Uterus (tissue), 4 donors: Measurements from ENCODE around the gene ARX. TPM values are rescaled to one million over a fixed set of nuclear protein-coding genes. Genes with fewer than 3 reads are reported as not detected.
A peak's percentile ranks its signal among the peaks of the same experiment; 100 is the strongest.

Source experiments
- DNase-seq, 2 donors: peaks; one replicate each; pipeline ENCODE4 v3.0.0-alpha.2; 2019 to 2020
- H3K27ac ChIP-seq, 2 donors: fragments of 200-600 bp; sonication (generic); 1 replicate in 1 of 2; 2 replicates in 1 of 2; pipeline ENCODE4 v1.5.1; 2016 to 2018
- H3K27me3 ChIP-seq, 2 donors: fragments of 200-600 bp; sonication (generic); one replicate each; pipeline ENCODE4 v1.5.1; 2018 to 2019; ENCODE audit warnings: control low read depth in 1 of 2
- H3K36me3 ChIP-seq, 2 donors: fragments of 200-600 bp; sonication (generic); one replicate each; pipeline ENCODE4 v1.5.1; 2019; ENCODE audit warnings: control low read depth in 1 of 2
- H3K4me1 ChIP-seq, 2 donors: fragments of 200-600 bp; sonication (generic); one replicate each; pipeline ENCODE4 v1.5.1; 2018 to 2019; ENCODE audit warnings: control low read depth in 1 of 2
- H3K4me3 ChIP-seq, 2 donors: fragments of 200-600 bp; sonication (generic); 1 replicate in 1 of 2; 2 replicates in 1 of 2; pipeline ENCODE4 v1.5.1; 2018 to 2019; ENCODE audit warnings: mild to moderate bottlenecking in 1 of 2
- H3K9me3 ChIP-seq, 2 donors: fragments of 200-600 bp; sonication (generic); one replicate each; pipeline ENCODE4 v1.5.1; 2019; ENCODE audit warnings: control low read depth in 1 of 2
- POLR2A ChIP-seq, 2 donors: fragments of 450-650 bp; IDR thresholded peaks; one replicate each; pipeline ENCODE4 v1.6.1; 2016; ENCODE audit warnings: antibody characterized with exemption in 2 of 2, mild to moderate bottlenecking in 1 of 2, moderate library complexity in 1 of 2
- intact Hi-C: fragments of 100-400 bp; cut with DNase I; formaldehyde crosslinking; loops from one replicate; pipeline ENCODE4 v1.15.1; 2023; ENCODE audit warnings: low total_unique reads
- total RNA-seq, 4 donors: library from RNA; depleted of rRNA in 3 of 4; stranded (reverse); fragments of >200 nt in 3 of 4; gene quantifications; one replicate each; pipeline versions ENCODE4 v1.1.0 to v1.2.4, GENCODE V29; 2014 to 2023
- TF ChIP-seq, protein P1 (sequence below), 4 experiments: fragments of 200-600 bp in 2 of 4; fragments of 450-650 bp in 2 of 4; sonication (generic) in 2 of 4; IDR thresholded peaks; one replicate each; pipeline ENCODE4 v1.5.1; 2016 to 2019; ENCODE audit warnings: antibody characterized with exemption in 4 of 4, mild to moderate bottlenecking in 2 of 4, moderate library complexity in 1 of 4
- donor health status: DM: yes; HTN: yes; CAD: no.

ARX gene
- total RNA-seq, 4 donors from 2014 or later, result 0.49 TPM; not detected in 3

GRCh38 chrX:25020905-25021449 is 5.2 kb upstream of the ARX start:
- Histone ChIP-seq H3K27me3 (peaks cover 0 to 75% of the 10 kb centered on the region in 2 donors), H3K4me1 (no peaks in the 10 kb centered on the region), H3K27ac (no peak overlapping the region), H3K9me3 (no peaks in the 10 kb centered on the region), H3K4me3 (peak overlapping the region in 1 of 2 donors; percentile 29), H3K36me3 (no peaks in the 10 kb centered on the region)
- no peak for TF ChIP-seq POLR2A (IDR thresholded peaks at IDR 0.05)
- TF ChIP-seq, protein P1, sequence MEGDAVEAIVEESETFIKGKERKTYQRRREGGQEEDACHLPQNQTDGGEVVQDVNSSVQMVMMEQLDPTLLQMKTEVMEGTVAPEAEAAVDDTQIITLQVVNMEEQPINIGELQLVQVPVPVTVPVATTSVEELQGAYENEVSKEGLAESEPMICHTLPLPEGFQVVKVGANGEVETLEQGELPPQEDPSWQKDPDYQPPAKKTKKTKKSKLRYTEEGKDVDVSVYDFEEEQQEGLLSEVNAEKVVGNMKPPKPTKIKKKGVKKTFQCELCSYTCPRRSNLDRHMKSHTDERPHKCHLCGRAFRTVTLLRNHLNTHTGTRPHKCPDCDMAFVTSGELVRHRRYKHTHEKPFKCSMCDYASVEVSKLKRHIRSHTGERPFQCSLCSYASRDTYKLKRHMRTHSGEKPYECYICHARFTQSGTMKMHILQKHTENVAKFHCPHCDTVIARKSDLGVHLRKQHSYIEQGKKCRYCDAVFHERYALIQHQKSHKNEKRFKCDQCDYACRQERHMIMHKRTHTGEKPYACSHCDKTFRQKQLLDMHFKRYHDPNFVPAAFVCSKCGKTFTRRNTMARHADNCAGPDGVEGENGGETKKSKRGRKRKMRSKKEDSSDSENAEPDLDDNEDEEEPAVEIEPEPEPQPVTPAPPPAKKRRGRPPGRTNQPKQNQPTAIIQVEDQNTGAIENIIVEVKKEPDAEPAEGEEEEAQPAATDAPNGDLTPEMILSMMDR (IDR thresholded peaks at IDR 0.05), result no peak
- no peak for DNase-seq
- intact Hi-C loops, result no loop called here

GRCh38 chrX:25020391-25020904 is 4.7 kb upstream of the ARX start:
- Histone ChIP-seq H3K4me3 (peak overlapping the region in 1 of 2 donors; percentile 29), H3K27me3 (peaks cover 3 to 78% of the 10 kb centered on the region in 2 donors), H3K36me3 (no peaks in the 10 kb centered on the region), H3K27ac (no peak overlapping the region), H3K9me3 (no peaks in the 10 kb centered on the region), H3K4me1 (no peaks in the 10 kb centered on the region)
- intact Hi-C loops, result no loop called here
- no peak for DNase-seq
- TF ChIP-seq, protein P1 (IDR thresholded peaks at IDR 0.05), result no peak
- no peak for TF ChIP-seq POLR2A (IDR thresholded peaks at IDR 0.05)

- intact Hi-C loops, result no loop called here
- no peak for DNase-seq
These were observed 4.1 kb upstream of the ARX start for GRCh38 chrX:25019707-25020390.

DNA sequence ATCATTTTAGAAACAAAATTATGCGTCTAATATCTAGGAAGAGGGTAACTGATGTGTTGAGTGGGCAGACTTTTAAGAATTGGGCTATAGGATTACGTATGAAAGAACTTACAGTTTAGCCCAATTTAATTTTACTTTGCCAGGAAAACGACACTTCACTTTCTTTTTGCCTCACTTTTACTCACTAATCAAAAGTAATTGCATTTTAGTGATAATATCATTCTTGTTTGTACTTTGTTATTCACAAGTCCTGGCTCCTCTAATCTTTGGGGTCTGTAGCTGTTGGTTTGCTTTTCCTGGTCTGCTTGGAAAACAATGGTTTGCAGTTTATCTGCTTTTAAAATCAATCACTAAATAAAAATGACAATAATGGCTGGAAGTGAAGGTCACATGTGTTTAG is 2.9 kb upstream of the ARX start:
- H3K9me3 ChIP-seq, result no peaks in the 10 kb centered on the region
- TF ChIP-seq, protein P1 (IDR thresholded peaks at IDR 0.05), result no peak
- no peak for TF ChIP-seq POLR2A (IDR thresholded peaks at IDR 0.05)
- intact Hi-C loops, result no loop called here
- no peak overlapping the region for H3K4me3 ChIP-seq
- no peaks in the 10 kb centered on the region for H3K4me1 ChIP-seq
- DNase-seq, result no peak
- H3K27me3 ChIP-seq, result peaks cover 3 to 92% of the 10 kb centered on the region in 2 donors
- H3K27ac ChIP-seq, result no peak overlapping the region
- no peaks in the 10 kb centered on the region for H3K36me3 ChIP-seq

More at GRCh38 chrX:25019707-25020390, 4.1 kb upstream of the ARX start:
- Histone ChIP-seq H3K4me1 (no peaks in the 10 kb centered on the region), H3K4me3 (peak overlapping the region in 1 of 2 donors; percentile 29), H3K27ac (no peak overlapping the region), H3K27me3 (peaks cover 3 to 83% of the 10 kb centered on the region in 2 donors), H3K9me3 (no peaks in the 10 kb centered on the region), H3K36me3 (no peaks in the 10 kb centered on the region)
- no peak for TF ChIP-seq POLR2A (IDR thresholded peaks at IDR 0.05)
- TF ChIP-seq, protein P1 (IDR thresholded peaks at IDR 0.05), result no peak

DNA sequence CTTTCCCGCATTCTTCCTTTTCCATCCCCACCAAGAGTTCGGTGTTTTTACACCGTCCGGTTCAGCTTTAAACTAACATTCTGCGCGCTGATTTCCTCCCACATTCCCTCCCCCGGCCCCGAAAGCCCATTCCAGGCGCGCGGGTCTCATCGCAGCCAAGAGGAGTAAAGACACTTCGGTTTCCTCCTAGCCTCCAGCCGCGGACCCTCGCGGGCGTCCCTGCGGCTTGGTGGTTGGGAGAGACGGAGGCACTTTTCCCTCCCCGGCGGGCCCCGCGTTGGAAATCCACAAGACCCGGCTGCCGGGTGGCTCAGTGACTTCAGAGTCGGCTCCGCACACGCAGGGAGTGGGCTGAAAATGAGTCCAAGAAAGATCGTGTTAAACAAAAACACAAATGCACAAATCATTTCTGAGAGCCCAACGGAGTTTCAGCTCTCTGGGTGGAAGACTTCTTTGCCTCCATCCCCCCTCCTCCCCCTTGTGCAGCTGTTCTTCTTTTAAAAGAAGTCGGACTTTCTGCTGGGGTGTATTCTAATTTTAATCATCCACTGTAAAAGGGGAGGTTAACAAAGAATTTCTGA is 2.0 kb upstream of the ARX start:
- no peak for TF ChIP-seq POLR2A (IDR thresholded peaks at IDR 0.05)
- TF ChIP-seq, protein P1 (IDR thresholded peaks at IDR 0.05), result no peak
- H3K9me3 ChIP-seq, result no peaks in the 10 kb centered on the region
- no peak overlapping the region for H3K4me3 ChIP-seq
- no peaks in the 10 kb centered on the region for H3K36me3 ChIP-seq
- no peak overlapping the region for H3K27ac ChIP-seq
- intact Hi-C loops, result no loop called here
- H3K27me3 ChIP-seq, result peaks cover 3 to 88% of the 10 kb centered on the region in 2 donors
- no peaks in the 10 kb centered on the region for H3K4me1 ChIP-seq
- no peak for DNase-seq
